Mucosa of stomach (tissue), 1 donor: Measurements from ENCODE around the gene GPR33.
"Not testable (repeated sequence)": the region's sequence is repeated elsewhere in the genome, so short reads cannot be mapped to it uniquely, and the experiment has no call there.

Source experiments
- H3K27me3 ChIP-seq: one replicate; pipeline ENCODE4 v1.7.0; 2013; ENCODE audit warnings: mild to moderate bottlenecking, low read length; ENCODE audit not compliant: control insufficient read depth, insufficient read depth
- H3K36me3 ChIP-seq: one replicate; pipeline ENCODE4 v1.7.0; 2013; ENCODE audit warnings: low read length; ENCODE audit not compliant: control insufficient read depth, insufficient read depth
- H3K4me1 ChIP-seq: one replicate; pipeline ENCODE4 v1.7.0; 2013; ENCODE audit warnings: mild to moderate bottlenecking, low read length; ENCODE audit not compliant: control insufficient read depth, insufficient read depth
- H3K4me3 ChIP-seq: one replicate; pipeline ENCODE4 v1.7.0; 2013; ENCODE audit warnings: low read length
- H3K9ac ChIP-seq: one replicate; pipeline ENCODE4 v1.7.0; 2013; ENCODE audit warnings: mild to moderate bottlenecking, low read length, moderate library complexity
- H3K9me3 ChIP-seq: one replicate; pipeline ENCODE4 v1.7.0; 2013; ENCODE audit warnings: mild to moderate bottlenecking, low read length, moderate library complexity; ENCODE audit not compliant: control insufficient read depth
- donor health status: Pancreatic carcinoma.

The GPR33 gene

GRCh38 chr14:31456841-31457664 is 30.8 kb downstream of the GPR33 start, which contains the start of gene DTD2:
Gene DTD2, minus strand, starts transcription at chr14:31457506. Its CDS starts 113 bp downstream, at chr14:31457393.
- Histone ChIP-seq H3K9ac (peak within 1 kb of the TSS; percentile 81), H3K36me3 (no peaks in the 10 kb centered on the region), H3K4me1 (peaks cover 7% of the 10 kb centered on the region), H3K27me3 (no peaks in the 10 kb centered on the region), H3K4me3 (peak within 1 kb of the TSS; percentile 71), H3K9me3 (no peaks in the 10 kb centered on the region)

- H3K36me3 ChIP-seq, result no peaks in the 10 kb centered on the region
- H3K9ac ChIP-seq, result no peak overlapping the region
- peaks cover 14% of the 10 kb centered on the region for H3K4me1 ChIP-seq
- no peaks in the 10 kb centered on the region for H3K9me3 ChIP-seq
- H3K4me3 ChIP-seq, result no peak overlapping the region
- H3K27me3 ChIP-seq, result no peaks in the 10 kb centered on the region
Measured at GRCh38 chr14:31449971-31450610, 37.7 kb downstream of the GPR33 start.

- H3K9me3 ChIP-seq, result no peaks in the 10 kb centered on the region
- no peak overlapping the region for H3K9ac ChIP-seq
- H3K4me1 ChIP-seq, result peaks cover 8% of the 10 kb centered on the region
- no peaks in the 10 kb centered on the region for H3K36me3 ChIP-seq
- H3K27me3 ChIP-seq, result no peaks in the 10 kb centered on the region
- H3K4me3 ChIP-seq, result no peak overlapping the region
Measured at GRCh38 chr14:31449136-31449535, 38.7 kb downstream of the GPR33 start.

GRCh38 chr14:31445703-31446102 is 42.1 kb downstream of the GPR33 start:
- Histone ChIP-seq H3K9me3 (no peaks in the 10 kb centered on the region), H3K9ac (no peak overlapping the region), H3K4me3 (no peak overlapping the region), H3K4me1 (peaks cover 8% of the 10 kb centered on the region), H3K27me3 (no peaks in the 10 kb centered on the region), H3K36me3 (no peaks in the 10 kb centered on the region)

GRCh38 chr14:31442284-31442683 is 45.6 kb downstream of the GPR33 start:
- Histone ChIP-seq H3K9ac (no peak overlapping the region), H3K4me3 (no peak overlapping the region), H3K4me1 (no peaks in the 10 kb centered on the region), H3K36me3 (no peaks in the 10 kb centered on the region), H3K9me3 (no peaks in the 10 kb centered on the region), H3K27me3 (no peaks in the 10 kb centered on the region)

GRCh38 chr14:31441273-31442111 is 46.3 kb downstream of the GPR33 start:
- no peak overlapping the region for H3K4me3 ChIP-seq
- H3K27me3 ChIP-seq, result no peaks in the 10 kb centered on the region
- H3K36me3 ChIP-seq, result no peaks in the 10 kb centered on the region
- H3K9me3 ChIP-seq, result no peaks in the 10 kb centered on the region
- H3K9ac ChIP-seq, result no peak overlapping the region
- no peaks in the 10 kb centered on the region for H3K4me1 ChIP-seq

- H3K4me1 ChIP-seq, result no peaks in the 10 kb centered on the region
- H3K9ac ChIP-seq, result no peak overlapping the region
- H3K36me3 ChIP-seq, result no peaks in the 10 kb centered on the region
- H3K9me3 ChIP-seq, result no peaks in the 10 kb centered on the region
- no peak overlapping the region for H3K4me3 ChIP-seq
- H3K27me3 ChIP-seq, result no peaks in the 10 kb centered on the region
Measured at GRCh38 chr14:31440280-31440679, 47.6 kb downstream of the GPR33 start.

- Histone ChIP-seq H3K4me3 (no peak overlapping the region), H3K27me3 (no peaks in the 10 kb centered on the region), H3K9ac (no peak overlapping the region), H3K36me3 (no peaks in the 10 kb centered on the region), H3K4me1 (no peaks in the 10 kb centered on the region), H3K9me3 (no peaks in the 10 kb centered on the region)
Measured at GRCh38 chr14:31439561-31439960, 48.3 kb downstream of the GPR33 start.

- not testable (repeated sequence) for H3K4me1 ChIP-seq, H3K36me3 ChIP-seq, H3K9ac ChIP-seq, H3K9me3 ChIP-seq, H3K27me3 ChIP-seq, H3K4me3 ChIP-seq
Measured at GRCh38 chr14:31437045-31437691, 50.7 kb downstream of the GPR33 start.

- Histone ChIP-seq H3K36me3 (no peaks in the 10 kb centered on the region), H3K4me3 (no peak overlapping the region), H3K27me3 (no peaks in the 10 kb centered on the region), H3K9me3 (no peaks in the 10 kb centered on the region), H3K4me1 (no peaks in the 10 kb centered on the region), H3K9ac (no peak overlapping the region)
Measured at GRCh38 chr14:31435276-31435675, 52.6 kb downstream of the GPR33 start.
